K562 (cell line): ENCODE data around the gene ADI1. TPM values are rescaled to one million over a fixed set of nuclear protein-coding genes. Genes with fewer than 3 reads are reported as not detected.

Source experiments
- ATAC-seq: fragments of 200-7000 bp; cut with Tn5 transposase; 3 replicates; pipeline ENCODE4 v1.9.1; 2020; ENCODE audit warnings: moderate library complexity
- BruUV-seq: library from RNA; stranded (reverse); fragments of 400-500 nt; replicated peaks from 2 replicates; lab custom pipeline; 2021; lab: Mats Ljungman, UMichigan
- CTCF ChIA-PET: fragments of 300-600 bp; formaldehyde crosslinking; extraction: SDS; loops from one replicate; lab custom pipeline; 2021; ENCODE audit warnings: low intra/inter-chr PET ratio; lab: Yijun Ruan, JAX
- POLR2A ChIA-PET: fragments of 300-600, 350-650 bp; sonication (Branson Sonifier 250); formaldehyde crosslinking; extraction: SDS; loops from one replicate; lab custom pipeline; 2021; ENCODE audit warnings: antibody characterized with exemption, inconsistent platforms; lab: Yijun Ruan, JAX
- DNase-seq, 4 experiments: peaks; one replicate each; pipeline versions ENCODE4 v3.0.0 to v3.0.0-alpha.2; 2011 to 2018; ENCODE audit warnings: low spot score in 3 of 4, mixed read lengths in 3 of 4; ENCODE audit errors: extremely low read depth in 1 of 4
- FAIRE-seq: peaks from 2 replicates; lab custom pipeline; 2011; peaks lifted over from hg19 to GRCh38; lab: Jason Lieb, UNC
- H2AFZ ChIP-seq: 2 replicates; pipeline ENCODE4 v1.6.0; 2011; ENCODE audit warnings: low read depth, low read length, control low read depth, inconsistent platforms
- H3K27ac ChIP-seq: fragments of 200-600 bp; 3 replicates; pipeline ENCODE4 v1.8.0; 2011; ENCODE audit warnings: low read depth, mild to moderate bottlenecking, control low read depth, inconsistent platforms, low read length, moderate library complexity, mixed read lengths; ENCODE audit errors: extremely low read depth
- H3K27me3 ChIP-seq, 2 experiments: fragments of 300-600 bp in 1 of 2; 2 replicates in 1 of 2; 3 replicates in 1 of 2; pipeline versions ENCODE4 v1.6.0 to v1.8.0; 2011; ENCODE audit warnings: inconsistent platforms in 2 of 2, low read length in 2 of 2, mild to moderate bottlenecking in 1 of 2, mixed read lengths in 1 of 2, moderate library complexity in 1 of 2; ENCODE audit not compliant: control insufficient read depth in 2 of 2, insufficient read depth in 2 of 2
- H3K36me3 ChIP-seq: fragments of 300-600 bp; 3 replicates; pipeline ENCODE4 v1.8.0; 2011; ENCODE audit warnings: mild to moderate bottlenecking, low read length, inconsistent platforms; ENCODE audit not compliant: control insufficient read depth, insufficient read depth
- H3K4me1 ChIP-seq, 2 experiments: fragments of 200-600 bp in 1 of 2; replicated peaks in 1 of 2; 2 replicates in 1 of 2; 3 replicates in 1 of 2; pipeline versions ENCODE4 v1.5.1 to v1.8.0; 2011; ENCODE audit warnings: inconsistent platforms in 2 of 2, low read length in 2 of 2, mild to moderate bottlenecking in 1 of 2, mixed read lengths in 1 of 2, moderate library complexity in 1 of 2; ENCODE audit not compliant: control insufficient read depth in 2 of 2, insufficient read depth in 2 of 2
- H3K4me2 ChIP-seq: 2 replicates; pipeline ENCODE4 v1.6.1; 2011; ENCODE audit warnings: low read length, control low read depth, inconsistent platforms, mixed read lengths; ENCODE audit not compliant: insufficient read depth
- H3K4me3 ChIP-seq: fragments of 200-600 bp; sonication (generic), shearing (Covaris generic); 2 replicates; pipeline ENCODE4 v1.5.1; 2016; ENCODE audit warnings: control low read depth, inconsistent platforms
- H3K79me2 ChIP-seq: fragments of 200-600 bp; 3 replicates; pipeline ENCODE4 v1.8.0; 2011; ENCODE audit warnings: low read length, inconsistent platforms; ENCODE audit not compliant: control insufficient read depth, insufficient read depth
- H3K9ac ChIP-seq, 2 experiments: 2 replicates each; pipeline versions ENCODE4 v1.6.0 to v1.6.1; 2011; ENCODE audit warnings: low read depth in 2 of 2, low read length in 2 of 2, control low read depth in 1 of 2, inconsistent platforms in 1 of 2, mild to moderate bottlenecking in 1 of 2, mixed read lengths in 1 of 2; ENCODE audit not compliant: insufficient read depth in 1 of 2
- H3K9me1 ChIP-seq: one replicate; pipeline ENCODE4 v1.6.0; 2011; ENCODE audit warnings: inconsistent platforms, mild to moderate bottlenecking, low read length, moderate library complexity; ENCODE audit not compliant: control insufficient read depth, insufficient read depth
- H3K9me3 ChIP-seq: replicated peaks from 2 replicates; pipeline ENCODE4 v1.5.1; 2011; ENCODE audit warnings: low read depth, low read length, inconsistent platforms; ENCODE audit not compliant: control insufficient read depth, insufficient read depth
- H4K20me1 ChIP-seq: replicated peaks from 2 replicates; pipeline ENCODE4 v1.6.1; 2011; ENCODE audit warnings: low read length, inconsistent platforms, mixed read lengths; ENCODE audit not compliant: control insufficient read depth, insufficient read depth
- NR2C1 ChIP-seq, 2 experiments: fragments of 450-650 bp; IDR thresholded peaks; 2 replicates each; pipeline ENCODE4 v1.6.1; 2017; ENCODE audit warnings: mild to moderate bottlenecking in 2 of 2, antibody characterized with exemption in 1 of 2, inconsistent platforms in 1 of 2, missing compliant biosample characterization in 1 of 2, missing genetic modification characterization in 1 of 2
- RNF2 ChIP-seq: sonication (generic); IDR thresholded peaks from 2 replicates; pipeline ENCODE4 v1.6.1; 2016
- SMARCE1 ChIP-seq: fragments of 450-650 bp; IDR thresholded peaks from 2 replicates; pipeline ENCODE4 v1.7.1; 2016; ENCODE audit warnings: mild to moderate bottlenecking
- ZNF699 ChIP-seq: fragments of 250-450 bp; sonication (Bioruptor Pico); IDR thresholded peaks from 2 replicates; pipeline ENCODE4 v1.8.0; 2021; ENCODE audit warnings: mild to moderate bottlenecking, moderate library complexity; ENCODE audit not compliant: insufficient replicate concordance
- WGBS: fragments of 100-300 bp; shearing (Covaris generic); methylation state at CpG from one replicate; pipeline ENCODE4 v1.1.6; 2016; ENCODE audit warnings: low coverage, mixed read lengths; ENCODE audit not compliant: insufficient coverage; ENCODE audit errors: missing lambda C conversion rate; 5-methylcytosine and 5-hydroxymethylcytosine counted together
- in situ Hi-C: fragments of 300-500 bp; cut with MboI; formaldehyde crosslinking; loops from 4 replicates; pipeline ENCODE4 v1.15.0; 2018; ENCODE audit warnings: inconsistent platforms, mixed read lengths
- intact Hi-C: fragments of 100-400 bp; cut with micrococcal nuclease; formaldehyde crosslinking; loops from 2 replicates; pipeline ENCODE4 v1.14.2; 2022
- polyA plus RNA-seq, 8 experiments: library from polyadenylated mRNA; depleted of rRNA in 4 of 8; stranded (reverse) in 5 of 8; unstranded in 3 of 8; fragments of >200 nt; fragmentation: Nextera tagmentation in 2 of 8; fragmentation: Illumina TruSeq in 1 of 8; extraction: Ambion mirVana in 2 of 8; extraction: Trizol in 1 of 8; gene quantifications; 2 replicates each; pipeline versions ENCODE4 v1.2.1 to v1.2.3, GENCODE V29; 2011 to 2014; ENCODE audit warnings: inconsistent platforms in 1 of 8, missing spikeins in 1 of 8
- total RNA-seq, 7 experiments: library from RNA; depleted of rRNA in 6 of 7; stranded (reverse); fragments of >200 nt in 6 of 7; fragmentation: Illumina TruSeq in 2 of 7; extraction: Trizol in 2 of 7; gene quantifications; 2 replicates each; pipeline versions ENCODE4 v1.2.1 to v1.2.3, GENCODE V29; 2011 to 2021; ENCODE audit warnings: low replicate concordance in 1 of 7

Gene ADI1
- total and polyA plus RNA-seq, 9 of the 15 experiments (the other 6 are each of a cell fraction or from before 2014, with no cell fraction given), result 6.1 to 51.0 (median 27.1) TPM

GRCh38 chr2:3520591-3520990 is 1.3 kb upstream of the ADI1 start:
- no peak for DNase-seq
- peak overlapping the region; percentile 93 for H3K4me2 ChIP-seq
- H2AFZ ChIP-seq, result no peak overlapping the region
- H3K36me3 ChIP-seq, result peaks cover 11% of the 10 kb centered on the region; the same call in 1 of the 3 replicates
- ChIA-PET POLR2A (interaction anchor here (1.2 kb wide), 1 partner anchor 8 kb away, joined by 5 read pairs; no protein-coding TSS in a partner anchor), CTCF (no interaction called here)
- H4K20me1 ChIP-seq, result no peaks in the 10 kb centered on the region
- in situ Hi-C loops (no loop called here), intact Hi-C loops (no loop called here)
- no peak overlapping the region for H3K27ac ChIP-seq
- ATAC-seq, result no peak
- no peaks in the 10 kb centered on the region for H3K9me1 ChIP-seq
- peaks cover 27 to 33% of the 10 kb centered on the region in 2 experiments for H3K4me1 ChIP-seq
- TF ChIP-seq ZNF699 (CRISPR knock-in tag), result no peak
- no peak for TF ChIP-seq RNF2
- TF ChIP-seq SMARCE1, result no peak
- no peak for TF ChIP-seq NR2C1 (IDR thresholded peaks at IDR 0.05)
- no peak for TF ChIP-seq NR2C1 (tag; IDR thresholded peaks at IDR 0.05)
- H3K27me3 ChIP-seq, result no peaks in the 10 kb centered on the region
- peak overlapping the region; percentile 45 to 77; a peak in 2 of 4 replicates for H3K9ac ChIP-seq
- peaks cover 33% of the 10 kb centered on the region for H3K79me2 ChIP-seq
- no peak for FAIRE-seq
- 0 out of 2 replicates have a peak, but pooled peaks cover 3% of the 10 kb centered on the region for H3K9me3 ChIP-seq
- H3K4me3 ChIP-seq, result peak overlapping the region; percentile 71; the same call in 1 of the 2 replicates
- 51% methylated on average over 4 of the region's 6 CpGs for WGBS
- BruUV-seq, result no TSS peak
